M059J (cell line): Measurements from ENCODE around the gene ARSA. TPM values are rescaled to one million over a fixed set of nuclear protein-coding genes. Genes with fewer than 3 reads are reported as not detected.

Experiments used
- DNase-seq: peaks from one replicate; pipeline ENCODE4 v3.0.0-alpha.2; 2012; ENCODE audit warnings: low read depth
- total RNA-seq: library from RNA; depleted of rRNA; stranded (reverse); fragments of >200 nt; shearing (Covaris generic); gene quantifications from 2 replicates; pipeline ENCODE4 v1.2.3, GENCODE V29; 2014

Gene ARSA
- total RNA-seq, 1 experiment from 2014 or later: 10.9 TPM

DNA sequence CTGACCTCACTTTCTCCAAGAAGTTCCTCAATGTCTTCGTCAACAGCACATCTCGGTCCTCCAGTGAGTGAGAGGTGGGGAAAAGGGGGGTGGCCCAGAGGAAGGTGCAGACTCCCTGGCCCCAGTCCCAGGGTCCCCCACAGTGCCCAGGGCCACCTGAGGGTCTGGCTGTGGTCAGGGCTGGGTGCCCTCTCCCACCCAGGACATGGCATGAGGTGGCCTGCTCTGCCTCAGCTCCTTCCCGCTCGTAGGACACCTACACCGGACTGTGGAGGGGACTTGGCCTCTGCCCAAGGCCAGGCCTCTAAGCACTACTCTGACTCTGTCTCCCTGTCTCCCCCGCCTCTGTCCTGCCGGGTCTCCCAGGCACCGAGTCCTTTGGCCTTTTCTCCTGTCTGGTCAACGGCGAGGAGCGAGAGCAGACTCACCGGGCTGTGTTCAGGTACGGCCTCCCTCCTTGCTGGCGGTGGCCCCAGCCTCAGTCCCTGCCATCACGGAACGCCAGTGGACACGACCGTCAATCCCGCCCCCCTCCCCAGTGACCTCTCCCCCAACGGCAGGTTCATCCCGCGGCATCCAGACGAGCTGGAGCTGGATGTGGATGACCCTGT lies 22.8 kb downstream of the ARSA start:
- DNase-seq: no peak

DNA sequence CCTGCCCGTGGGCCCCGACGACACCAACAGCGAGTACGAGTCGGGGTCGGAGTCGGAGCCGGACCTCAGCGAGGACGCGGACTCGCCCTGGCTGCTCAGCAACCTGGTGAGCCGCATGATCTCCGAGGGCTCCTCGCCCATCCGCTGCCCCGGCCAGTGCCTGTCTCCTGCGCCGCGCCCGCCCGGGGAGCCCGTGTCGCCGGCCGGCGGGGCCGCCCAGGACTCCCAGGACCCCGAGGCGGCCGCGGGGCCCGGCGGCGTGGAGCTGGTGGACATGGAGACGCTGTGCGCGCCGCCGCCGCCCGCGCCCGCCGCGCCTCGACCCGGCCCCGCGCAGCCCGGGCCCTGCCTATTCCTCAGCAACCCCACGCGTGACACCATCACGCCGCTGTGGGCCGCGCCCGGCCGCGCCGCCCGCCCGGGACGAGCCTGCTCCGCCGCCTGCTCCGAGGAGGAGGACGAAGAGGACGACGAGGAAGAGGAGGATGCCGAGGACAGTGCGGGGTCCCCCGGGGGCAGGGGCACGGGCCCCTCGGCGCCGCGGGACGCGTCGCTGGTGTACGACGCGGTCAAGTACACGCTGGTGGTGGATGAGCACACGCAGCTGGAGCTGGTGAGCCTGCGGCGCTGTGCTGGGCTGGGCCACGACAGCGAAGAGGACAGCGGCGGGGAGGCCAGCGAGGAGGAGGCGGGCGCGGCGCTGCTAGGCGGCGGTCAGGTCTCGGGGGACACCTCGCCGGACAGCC lies 23.5 kb downstream of the ARSA start:
- DNase-seq: no peak

DNA sequence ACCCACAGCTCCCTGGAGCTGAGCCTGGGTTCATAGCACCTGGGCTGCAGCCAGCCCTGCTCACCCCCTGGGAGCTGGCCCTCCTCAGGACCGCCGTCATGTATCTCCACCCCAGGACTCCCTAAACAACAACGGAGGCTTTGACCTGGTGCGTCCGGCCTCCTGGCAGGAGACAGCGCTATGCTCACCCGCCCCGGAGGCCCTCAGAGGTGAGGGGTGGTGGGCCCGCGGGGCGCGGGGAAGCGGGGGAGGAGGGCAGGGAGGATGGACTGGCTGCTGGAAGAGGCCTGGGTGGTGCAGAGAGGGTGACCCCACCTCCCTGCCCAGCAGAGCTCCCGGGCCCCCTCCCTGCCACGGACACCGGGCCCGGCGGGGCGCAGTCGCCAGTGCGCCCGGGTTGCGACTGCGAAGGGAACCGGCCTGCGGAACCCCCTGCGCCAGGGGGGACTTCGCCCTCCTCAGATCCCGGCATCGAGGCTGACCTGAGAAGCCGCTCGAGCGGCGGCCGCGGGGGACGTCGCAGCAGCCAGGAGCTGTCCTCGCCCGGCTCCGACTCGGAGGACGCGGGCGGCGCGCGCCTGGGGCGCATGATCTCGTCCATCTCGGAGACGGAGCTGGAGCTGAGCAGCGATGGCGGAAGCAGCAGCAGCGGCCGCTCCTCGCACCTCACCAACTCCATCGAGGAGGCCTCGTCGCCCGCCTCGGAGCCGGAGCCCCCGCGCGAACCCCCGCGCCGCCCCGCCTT lies 24.3 kb downstream of the ARSA start:
- no peak for DNase-seq

GRCh38 chr22:50602338-50602700 lies 25.6 kb downstream of the ARSA start:
- DNase-seq: no peak

DNA sequence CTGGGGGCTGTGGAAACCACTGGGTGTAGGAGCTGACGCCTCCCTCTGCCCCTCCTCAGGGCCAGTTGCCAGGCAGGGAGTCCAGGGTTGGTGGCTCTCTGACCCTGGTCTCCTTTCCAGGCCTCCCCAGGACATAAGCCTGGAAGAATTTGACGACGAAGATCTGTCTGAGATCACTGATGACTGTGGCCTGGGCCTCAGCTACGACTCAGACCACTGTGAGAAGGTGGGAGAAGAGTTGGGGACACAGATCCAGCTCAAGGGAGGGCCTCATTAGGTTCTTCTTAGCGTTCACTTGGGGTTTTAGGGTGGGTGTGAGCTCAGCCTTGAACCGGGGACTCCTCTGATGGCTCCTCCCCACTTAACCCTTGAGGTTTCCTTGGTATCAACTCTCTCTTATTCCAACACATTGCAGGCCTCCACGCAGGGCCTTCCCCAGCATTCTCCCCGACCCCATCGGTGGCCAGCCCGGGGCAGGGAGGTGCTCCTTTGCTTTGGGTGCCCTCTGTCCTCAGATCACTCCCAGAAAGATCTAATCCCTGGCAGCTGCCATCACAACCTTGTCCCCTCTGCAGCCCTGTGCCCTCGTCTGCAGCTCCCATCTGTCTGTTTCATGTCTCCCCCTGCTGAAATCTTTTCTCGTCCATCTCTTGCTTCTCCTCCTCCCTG lies 26.1 kb downstream of the ARSA start:
- DNase-seq: no peak

- DNase-seq: no peak
Measured at GRCh38 chr22:50600967-50601668, 26.8 kb downstream of the ARSA start.

DNA sequence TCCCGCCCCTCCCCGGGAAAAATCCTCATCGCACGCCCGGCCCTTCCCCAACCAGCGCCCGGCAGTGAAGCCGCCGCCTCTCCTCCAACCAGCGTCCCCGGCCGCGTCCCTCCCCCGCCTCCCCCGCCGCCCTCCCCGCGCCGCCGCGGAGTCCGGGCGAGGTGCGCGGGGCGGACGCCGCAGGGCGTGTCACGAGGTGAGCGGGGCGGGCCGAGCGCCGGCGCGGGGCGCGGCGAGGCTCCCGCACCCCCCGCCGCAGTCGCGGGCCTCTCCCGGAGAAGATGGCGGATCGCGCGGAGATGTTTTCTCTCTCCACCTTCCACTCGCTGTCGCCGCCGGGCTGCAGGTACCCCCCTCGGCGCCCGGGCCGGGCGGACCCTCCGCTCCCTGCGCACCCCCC lies 27.4 kb downstream of the ARSA start, which contains the start of gene MAPK8IP2:
Gene MAPK8IP2 (plus strand): TSS at position 256 of the 400 bp plus-strand sequence. CDS start 26 bp downstream, at position 282.
- DNase-seq: no peak

DNA sequence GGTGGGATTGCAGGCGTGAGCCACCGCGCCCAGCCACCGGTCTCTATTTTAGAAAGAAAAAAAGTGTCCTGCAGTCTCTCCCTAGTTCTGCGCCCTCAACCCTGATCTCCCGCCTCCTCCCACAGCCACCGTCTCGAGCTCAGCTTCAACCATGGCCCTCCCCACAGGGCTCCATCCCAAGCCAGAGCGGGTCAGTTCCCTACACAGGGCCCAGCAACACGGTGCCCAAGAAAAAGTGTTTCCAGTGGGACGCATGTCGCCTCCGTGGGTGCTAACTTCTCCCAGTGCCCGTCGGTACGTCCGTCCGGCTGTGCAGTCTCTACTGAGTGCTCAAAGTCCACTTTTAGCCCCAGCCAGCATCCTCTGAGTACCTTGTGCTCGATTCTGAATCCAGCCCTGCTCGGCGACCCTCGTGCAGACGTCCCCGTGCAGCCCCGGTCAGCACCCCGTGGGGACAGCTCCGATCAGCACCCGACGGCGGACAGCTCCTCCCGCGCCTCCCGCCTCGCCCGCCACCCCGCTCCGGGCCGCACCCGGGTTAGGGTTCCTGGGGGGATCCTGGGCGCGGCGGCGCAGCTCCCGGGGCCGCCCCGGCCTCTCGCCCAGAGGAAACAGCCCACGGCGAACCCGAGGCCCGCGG lies 28.0 kb downstream of the ARSA start:
- no peak for DNase-seq

GRCh38 chr22:50597097-50597496 lies 30.9 kb downstream of the ARSA start:
- DNase-seq: no peak

- no peak for DNase-seq
Measured at GRCh38 chr22:50595189-50595588, 32.8 kb downstream of the ARSA start.

GRCh38 chr22:50587407-50587806 lies 40.5 kb downstream of the ARSA start:
- DNase-seq: no peak

- DNase-seq: no peak
Measured at GRCh38 chr22:50586416-50586815, 41.5 kb downstream of the ARSA start.

DNA sequence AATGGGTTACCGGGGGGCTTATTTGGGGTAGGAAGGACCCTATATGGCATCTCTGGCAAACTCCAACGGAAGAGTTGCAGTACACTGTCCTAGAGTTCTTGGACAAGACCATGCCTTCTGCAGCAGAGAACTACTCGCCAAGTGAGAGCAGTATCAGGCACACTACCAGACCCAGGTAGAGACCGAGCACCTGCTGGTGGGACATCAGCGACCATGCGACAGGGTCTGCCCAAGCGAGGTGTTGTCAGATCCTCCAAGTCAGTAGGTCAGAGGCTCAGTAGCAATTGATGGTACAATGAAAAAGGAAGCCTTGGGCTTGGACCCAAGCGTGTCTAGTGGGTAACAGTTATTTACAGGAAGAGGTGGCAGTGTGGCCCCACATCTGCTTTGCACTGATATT lies 42.2 kb downstream of the ARSA start:
- DNase-seq: no peak

- no peak for DNase-seq
Measured at GRCh38 chr22:50585238-50585637, 42.7 kb downstream of the ARSA start.

DNA sequence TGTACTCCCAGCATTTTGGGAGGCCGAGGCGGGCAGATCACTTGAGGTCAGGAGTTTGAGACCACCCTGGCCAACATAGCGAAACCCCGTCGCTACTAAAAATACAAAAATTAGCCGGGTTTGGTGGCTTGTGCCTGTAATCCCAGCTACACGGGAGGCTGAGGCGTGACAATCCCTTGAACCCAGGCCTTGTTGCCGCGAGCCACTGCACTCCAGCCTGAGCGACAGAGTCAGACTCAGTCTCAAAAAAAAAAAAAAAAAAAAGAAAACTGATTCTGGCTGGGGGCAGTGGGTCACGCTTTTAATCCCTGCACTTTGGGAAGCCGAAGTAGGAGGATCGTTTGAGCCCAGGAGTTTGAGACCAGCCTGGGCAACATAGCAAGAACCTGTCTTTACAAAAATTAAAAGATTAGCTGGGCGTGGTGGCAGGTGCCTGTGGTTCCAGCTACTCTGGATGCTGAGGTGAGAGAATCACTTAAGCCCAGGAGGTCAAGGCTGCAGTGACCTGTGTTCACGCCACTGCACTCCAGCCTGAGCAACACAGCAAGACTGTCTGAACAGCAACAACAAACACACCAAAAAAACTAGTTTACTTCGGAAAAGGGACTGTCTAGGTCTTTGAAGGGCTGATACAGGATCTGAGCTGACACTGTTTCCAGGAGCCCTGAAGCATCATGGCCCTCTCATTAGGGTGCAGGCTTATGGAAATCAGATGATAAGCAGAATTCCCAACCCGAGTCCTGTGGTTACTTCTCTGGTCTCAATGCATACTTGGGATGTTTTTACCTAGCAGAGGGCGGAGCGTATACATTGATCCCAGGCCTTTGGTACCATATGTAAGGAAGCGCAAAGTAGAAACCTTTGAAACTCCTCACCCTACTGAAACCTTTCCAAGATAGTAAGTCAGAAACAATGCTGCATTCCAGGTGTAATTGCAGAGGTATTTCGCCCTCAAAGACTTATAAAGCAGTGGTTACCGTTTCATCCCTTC lies 43.6 kb downstream of the ARSA start:
- DNase-seq: no peak

GRCh38 chr22:50583294-50583861 lies 44.6 kb downstream of the ARSA start:
- no peak for DNase-seq

DNA sequence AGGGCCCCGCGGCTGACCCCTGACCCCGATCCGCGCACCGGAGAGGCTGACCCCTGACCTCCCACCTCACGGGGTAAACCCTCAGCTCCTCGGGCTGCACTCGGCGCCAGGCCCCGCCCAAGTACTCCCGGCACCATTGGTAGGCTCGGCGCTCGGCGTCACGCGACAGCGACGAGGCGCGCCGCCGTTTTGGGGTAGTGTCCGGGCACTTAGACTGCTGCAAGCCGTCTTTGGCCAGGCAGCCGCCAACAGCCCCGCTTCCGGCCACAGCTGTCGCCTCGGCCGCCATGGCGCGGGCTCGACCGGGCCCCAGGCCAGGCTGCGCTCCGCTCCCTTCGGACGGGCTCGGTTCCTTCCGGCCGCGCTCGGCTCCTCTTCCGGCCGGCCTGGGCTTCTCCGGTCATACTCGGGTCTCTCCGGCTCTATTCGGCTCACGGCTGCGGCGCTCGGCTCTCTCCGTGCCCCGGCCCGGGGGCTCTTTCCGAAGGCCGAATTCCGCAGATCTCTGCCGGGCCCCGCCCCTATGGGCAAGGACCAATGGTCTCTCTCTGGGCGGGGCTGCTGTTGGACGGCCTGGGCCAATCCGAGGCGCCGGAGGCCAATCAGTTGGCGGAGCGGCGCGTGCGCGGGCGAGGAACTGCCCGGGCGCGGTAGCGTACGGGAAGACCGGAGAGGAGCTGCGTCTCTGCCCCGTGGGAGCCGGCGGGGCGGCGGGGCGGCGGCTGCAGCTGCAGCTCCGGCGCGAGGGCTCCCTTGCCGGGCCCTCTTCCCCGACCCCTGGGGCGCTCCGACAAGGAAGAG lies 45.3 kb downstream of the ARSA start, which contains the start of gene CHKB:
Gene CHKB (minus strand): TSS at position 357 of the 801 bp plus-strand sequence. CDS start 68 bp downstream, at position 289.
- DNase-seq: peak; percentile 94

DNA sequence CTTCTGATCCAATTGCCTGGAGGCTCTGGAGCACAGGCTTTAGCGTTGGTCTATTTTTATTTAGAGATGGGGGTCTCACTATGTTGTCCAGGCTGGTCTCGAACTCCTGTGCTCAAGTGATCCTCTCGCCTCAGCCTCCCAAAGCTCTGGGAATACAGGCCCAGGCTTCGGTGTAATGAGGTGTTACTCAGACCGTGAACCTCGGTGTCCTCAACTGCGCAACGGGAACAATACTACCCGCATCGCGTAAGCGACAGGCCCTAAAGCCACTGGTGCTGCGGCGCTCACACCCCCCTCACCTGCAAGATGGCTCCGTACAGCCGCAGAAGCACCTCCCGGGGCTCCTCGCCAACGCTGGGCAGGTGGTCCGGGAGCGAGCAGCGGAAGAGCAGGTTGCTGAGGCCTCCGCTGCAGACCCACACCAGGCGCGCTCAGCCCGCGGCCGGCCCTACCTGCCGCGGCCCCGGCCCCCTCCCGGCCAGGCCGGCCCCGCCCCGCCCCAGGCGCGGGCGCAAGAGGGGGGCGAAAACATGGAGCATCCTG lies 45.9 kb downstream of the ARSA start:
- no peak for DNase-seq
